Thyroid gland (tissue), 4 donors: ENCODE measurements around the gene NDUFAF4. TPM values are rescaled to one million over a fixed set of nuclear protein-coding genes. Genes with fewer than 3 reads are reported as not detected.

Source experiments
- DNase-seq, 2 donors: peaks; one replicate each; pipeline ENCODE4 v3.0.0-alpha.2; 2019
- H3K27ac ChIP-seq, 3 donors: fragments of 200-600 bp; sonication (generic); 1 replicate in 2 of 3; 2 replicates in 1 of 3; pipeline ENCODE4 v1.5.1; 2016 to 2019; ENCODE audit warnings: mild to moderate bottlenecking in 1 of 3, moderate library complexity in 1 of 3
- H3K27me3 ChIP-seq: fragments of 200-600 bp; sonication (generic); one replicate; pipeline ENCODE4 v1.5.1; 2019
- H3K36me3 ChIP-seq, 2 donors: fragments of 200-600 bp; sonication (generic); one replicate each; pipeline ENCODE4 v1.5.1; 2016 to 2019
- H3K4me1 ChIP-seq, 2 donors: fragments of 200-600 bp; sonication (generic); one replicate each; pipeline ENCODE4 v1.5.1; 2017 to 2019
- H3K4me3 ChIP-seq, 3 donors: fragments of 200-600 bp; sonication (generic); replicated peaks in 1 of 3; 1 replicate in 2 of 3; 2 replicates in 1 of 3; pipeline ENCODE4 v1.5.1; 2016; ENCODE audit warnings: mild to moderate bottlenecking in 1 of 3
- H3K9me3 ChIP-seq: fragments of 200-600 bp; sonication (generic); one replicate; pipeline ENCODE4 v1.5.1; 2017
- CTCF ChIP-seq, 6 experiments: fragments of 200-600 bp in 3 of 6; fragments of 450-650 bp in 3 of 6; sonication (generic) in 3 of 6; IDR thresholded peaks; one replicate each; pipeline ENCODE4 v1.5.1; 2016 to 2019; ENCODE audit warnings: antibody characterized with exemption in 6 of 6, mild to moderate bottlenecking in 2 of 6, inconsistent platforms in 1 of 6, moderate library complexity in 1 of 6
- POLR2A ChIP-seq, 2 donors: fragments of 450-650 bp; IDR thresholded peaks; one replicate each; pipeline ENCODE4 v1.6.1; 2017; ENCODE audit warnings: antibody characterized with exemption in 2 of 2, mild to moderate bottlenecking in 2 of 2, moderate library complexity in 1 of 2
- WGBS, 2 donors: methylation state at CpG; one replicate each; pipeline ENCODE4 v1.1.5; 2017; 5-methylcytosine and 5-hydroxymethylcytosine counted together
- intact Hi-C: fragments of 100-400 bp; cut with DNase I; formaldehyde crosslinking; loops from one replicate; pipeline ENCODE4 v1.15.1; 2023
- total RNA-seq, 4 donors: library from RNA; depleted of rRNA; stranded (reverse); fragments of >200 nt; gene quantifications; one replicate each; pipeline ENCODE4 v1.2.3, GENCODE V29; 2016

NDUFAF4 gene
- total RNA-seq, 4 donors from 2014 or later: 17.1 to 34.8 (median 29.2) TPM

DNA sequence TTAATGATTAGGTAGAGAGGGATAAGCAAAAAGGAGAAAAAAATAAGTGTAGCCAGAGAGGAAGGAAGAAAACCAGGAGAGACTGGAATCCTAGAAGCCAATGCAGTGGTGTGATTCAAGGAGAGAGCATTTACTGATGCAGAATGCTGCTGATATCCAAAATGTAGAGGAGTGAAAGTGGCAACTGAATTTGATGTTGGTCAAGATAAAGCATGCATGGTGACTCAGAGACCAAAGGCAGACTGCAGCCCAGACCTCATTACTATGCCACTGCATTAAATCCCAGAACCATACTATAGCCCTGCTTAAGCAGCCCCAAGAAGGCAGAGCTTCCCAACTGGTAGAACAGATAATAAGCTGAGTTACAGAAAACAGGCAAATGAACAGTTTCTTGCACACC, 42.6 kb upstream of the NDUFAF4 start:
- TF ChIP-seq POLR2A (IDR thresholded peaks at IDR 0.05): no peak
- no peak for TF ChIP-seq CTCF (IDR thresholded peaks at IDR 0.05)
- Histone ChIP-seq H3K9me3 (no peaks in the 10 kb centered on the region), H3K4me1 (peaks cover 0 to 8% of the 10 kb centered on the region in 2 donors), H3K27ac (no peak overlapping the region), H3K4me3 (no peak overlapping the region), H3K27me3 (no peaks in the 10 kb centered on the region), H3K36me3 (no peaks in the 10 kb centered on the region)
- DNase-seq: no peak
- intact Hi-C loops: no loop called here

DNA sequence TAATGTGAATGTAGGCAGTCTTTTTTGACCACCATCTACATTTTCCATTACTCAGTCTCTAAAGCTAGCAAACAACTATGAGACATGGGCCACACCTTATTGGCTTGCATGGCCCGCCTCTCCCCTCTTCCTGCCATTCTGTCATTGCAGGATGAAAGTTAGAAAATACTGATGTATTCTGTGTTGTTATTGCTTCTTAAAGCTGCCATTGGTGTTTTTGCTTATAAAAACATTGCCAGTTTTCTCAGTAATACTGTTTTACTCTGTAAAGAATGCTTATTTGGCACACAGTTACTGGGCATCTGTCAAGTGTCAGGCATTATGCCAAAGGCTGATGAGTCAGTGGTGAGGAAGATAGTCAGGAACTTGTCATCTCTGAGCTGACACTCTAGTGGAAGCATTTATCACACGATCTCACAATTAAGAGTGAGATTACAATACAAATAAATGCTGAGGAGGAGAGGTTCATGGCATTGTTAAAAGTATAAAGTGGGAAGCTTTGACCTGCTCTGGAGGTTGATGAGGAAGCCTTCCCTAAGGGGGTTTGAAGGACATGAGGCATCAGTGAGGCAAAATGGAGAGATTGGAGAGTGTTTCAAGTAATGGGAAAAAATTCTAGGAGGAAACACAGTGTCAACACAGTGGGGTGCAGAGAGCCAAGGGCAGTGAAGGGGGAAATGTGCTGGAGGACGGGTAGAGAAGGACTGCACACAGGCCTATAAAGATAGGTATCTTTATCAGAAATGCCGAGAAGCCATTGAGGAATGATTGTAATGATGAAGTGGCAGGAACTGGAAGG, 41.5 kb upstream of the NDUFAF4 start:
- Histone ChIP-seq H3K27me3 (no peaks in the 10 kb centered on the region), H3K36me3 (no peaks in the 10 kb centered on the region), H3K4me1 (peaks cover 0 to 8% of the 10 kb centered on the region in 2 donors), H3K4me3 (no peak overlapping the region), H3K9me3 (no peaks in the 10 kb centered on the region), H3K27ac (no peak overlapping the region)
- peak in 1 of 2 donors; percentile 2 for DNase-seq
- intact Hi-C loops: no loop called here
- 72 to 74% methylated on average over 4 of the region's 4 CpGs for WGBS, 2 donors
- TF ChIP-seq POLR2A (IDR thresholded peaks at IDR 0.05): no peak
- no peak for TF ChIP-seq CTCF (IDR thresholded peaks at IDR 0.05)

GRCh38 chr6:96934087-96934486, 36.4 kb upstream of the NDUFAF4 start:
- Histone ChIP-seq H3K9me3 (no peaks in the 10 kb centered on the region), H3K27me3 (no peaks in the 10 kb centered on the region), H3K36me3 (no peaks in the 10 kb centered on the region), H3K4me3 (no peak overlapping the region), H3K4me1 (peaks cover 0 to 4% of the 10 kb centered on the region in 2 donors), H3K27ac (no peak overlapping the region)
- WGBS, 2 donors: 91 to 95% methylated on average over 4 of the region's 4 CpGs
- no peak for TF ChIP-seq CTCF (IDR thresholded peaks at IDR 0.05)
- TF ChIP-seq POLR2A (IDR thresholded peaks at IDR 0.05): no peak
- no peak for DNase-seq
- intact Hi-C loops: no loop called here

DNA sequence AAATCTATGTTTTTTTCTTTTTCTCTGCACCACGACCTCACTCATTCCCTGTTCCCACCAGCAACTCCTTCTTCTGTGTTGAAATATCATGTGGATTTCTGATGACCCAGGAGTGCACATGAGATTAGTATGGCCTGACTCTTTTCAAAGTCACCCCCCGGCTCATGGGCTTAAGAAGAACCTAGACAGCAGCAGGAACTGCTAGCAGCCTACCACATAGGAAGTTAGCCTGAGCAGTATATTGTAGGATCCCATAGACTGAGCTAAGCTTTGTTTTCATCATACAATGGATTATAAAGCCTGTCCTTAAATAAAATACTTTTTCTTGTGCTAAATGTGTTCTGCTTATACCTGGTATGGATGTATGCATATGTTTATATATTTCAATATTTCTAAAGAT, 33.5 kb upstream of the NDUFAF4 start:
- no peak overlapping the region for H3K27ac ChIP-seq
- no peaks in the 10 kb centered on the region for H3K36me3 ChIP-seq
- intact Hi-C loops: no loop called here
- H3K9me3 ChIP-seq: no peaks in the 10 kb centered on the region
- WGBS, 2 donors: 75 to 76% methylated on average over 2 of the region's 2 CpGs
- DNase-seq: no peak
- no peak overlapping the region for H3K4me3 ChIP-seq
- TF ChIP-seq POLR2A (IDR thresholded peaks at IDR 0.05) (no peak), CTCF (IDR thresholded peaks at IDR 0.05) (no peak)
- H3K4me1 ChIP-seq: no peaks in the 10 kb centered on the region
- no peaks in the 10 kb centered on the region for H3K27me3 ChIP-seq

GRCh38 chr6:96929741-96930140, 32.0 kb upstream of the NDUFAF4 start:
- WGBS, 2 donors: 69 to 72% methylated on average over 2 of the region's 2 CpGs
- DNase-seq: no peak
- Histone ChIP-seq H3K9me3 (no peaks in the 10 kb centered on the region), H3K36me3 (no peaks in the 10 kb centered on the region), H3K27me3 (no peaks in the 10 kb centered on the region), H3K4me3 (no peak overlapping the region), H3K27ac (no peak overlapping the region), H3K4me1 (no peaks in the 10 kb centered on the region)
- intact Hi-C loops: no loop called here
- TF ChIP-seq POLR2A (IDR thresholded peaks at IDR 0.05): no peak
- TF ChIP-seq CTCF (IDR thresholded peaks at IDR 0.05): no peak
